Measurements from ENCODE around the gene SLC25A29.
"Not testable (repeated sequence)": the region's sequence is repeated elsewhere in the genome, so short reads cannot be mapped to it uniquely, and the experiment has no call there.

SLC25A29 gene

DNA sequence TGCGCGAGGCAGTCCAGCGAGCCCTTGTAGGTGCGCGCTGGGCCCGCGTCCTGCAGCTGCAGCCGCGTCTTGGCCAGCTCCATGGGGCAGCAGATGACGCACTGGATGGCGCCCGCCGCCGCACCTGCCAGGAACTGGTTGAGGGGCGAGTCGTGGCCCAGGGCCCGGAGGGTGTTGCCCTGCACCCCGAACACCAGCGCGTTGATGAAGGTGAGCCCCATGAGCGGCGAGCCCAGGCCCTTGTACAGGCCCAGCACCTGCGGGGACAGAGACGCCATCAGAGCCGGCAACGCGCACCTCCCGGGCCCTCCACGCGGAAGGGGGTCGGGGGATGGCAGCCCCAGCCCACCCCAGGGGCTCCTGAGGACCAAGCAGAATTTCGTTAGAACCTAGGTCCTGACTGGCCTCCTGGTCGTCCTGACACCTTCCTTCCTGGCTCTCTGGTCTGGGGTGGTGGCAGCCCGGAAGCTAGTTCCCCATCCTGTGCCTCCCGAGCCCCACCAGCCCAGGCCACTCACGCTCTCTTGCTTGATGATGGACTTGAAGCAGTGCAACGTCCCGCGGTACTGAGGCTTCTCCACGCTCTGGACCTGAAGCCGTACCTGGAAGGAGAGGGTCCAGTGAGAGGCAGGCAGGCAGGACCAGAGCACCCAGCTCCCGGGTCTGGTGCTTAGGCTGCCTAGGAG lies 13.3 kb downstream of the SLC25A29 start:
- no peak for DNase-seq

DNA sequence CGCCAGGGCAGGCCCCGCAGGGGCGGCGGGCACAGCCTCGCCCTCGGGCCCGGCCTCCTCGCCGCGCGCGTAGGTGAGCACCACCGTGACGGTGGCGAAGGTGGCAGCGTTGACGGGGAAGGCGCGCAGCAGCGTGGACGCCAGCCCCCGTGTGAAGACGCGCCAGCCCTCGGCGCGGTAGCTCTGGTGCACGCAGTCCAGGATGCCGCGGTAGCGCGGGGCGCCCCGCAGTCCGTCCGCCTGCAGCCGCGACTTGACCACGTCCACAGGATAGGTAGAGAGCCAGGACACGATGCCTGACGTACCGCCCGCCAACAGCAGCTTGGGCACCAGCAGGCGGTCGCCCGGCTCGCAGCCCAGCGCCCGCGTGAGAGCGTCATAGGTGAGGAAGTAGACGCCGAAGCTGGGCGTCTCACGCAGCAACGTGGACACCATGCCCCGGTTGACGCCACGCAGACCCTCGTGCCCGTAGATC lies 13.9 kb downstream of the SLC25A29 start:
- peak; percentile 20 for DNase-seq

DNA sequence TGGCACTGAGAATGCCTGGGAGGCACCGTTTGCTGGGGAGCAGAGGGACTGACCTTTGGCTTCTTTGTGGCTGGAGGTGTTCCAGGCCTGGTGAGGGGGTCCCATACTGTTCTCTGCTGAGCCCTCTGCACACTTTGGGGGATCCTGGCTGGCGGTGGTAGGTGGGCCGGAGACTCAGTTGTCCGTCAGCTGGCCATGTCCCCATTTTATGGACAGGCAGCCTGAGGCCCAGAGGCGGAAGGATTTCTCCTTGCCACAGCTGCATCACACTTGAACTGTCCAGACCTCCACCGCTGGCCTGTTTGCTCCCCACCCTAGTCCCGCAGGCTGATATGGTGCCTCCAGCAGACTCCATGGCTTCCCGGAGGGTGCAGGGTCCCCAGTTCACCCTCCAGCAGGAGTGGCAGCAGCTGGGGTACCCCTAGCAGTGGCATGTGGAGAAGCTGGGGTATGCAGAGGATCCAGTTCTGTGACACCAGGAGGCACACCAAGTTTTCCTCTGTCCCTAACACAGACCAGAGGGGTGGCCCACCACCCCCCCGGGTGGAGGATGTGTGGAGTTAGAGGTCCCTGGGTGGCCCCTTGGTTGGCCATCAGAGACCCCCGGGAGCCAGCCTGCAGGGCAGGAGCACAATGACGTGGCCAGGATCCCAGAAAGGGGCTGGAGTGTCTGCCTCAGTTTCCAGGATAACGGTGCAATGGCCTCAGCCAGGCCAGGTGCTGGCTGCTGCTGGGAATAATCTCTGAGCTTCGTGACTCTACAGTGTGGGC lies 14.8 kb downstream of the SLC25A29 start:
- peak; percentile 24 for DNase-seq

DNA sequence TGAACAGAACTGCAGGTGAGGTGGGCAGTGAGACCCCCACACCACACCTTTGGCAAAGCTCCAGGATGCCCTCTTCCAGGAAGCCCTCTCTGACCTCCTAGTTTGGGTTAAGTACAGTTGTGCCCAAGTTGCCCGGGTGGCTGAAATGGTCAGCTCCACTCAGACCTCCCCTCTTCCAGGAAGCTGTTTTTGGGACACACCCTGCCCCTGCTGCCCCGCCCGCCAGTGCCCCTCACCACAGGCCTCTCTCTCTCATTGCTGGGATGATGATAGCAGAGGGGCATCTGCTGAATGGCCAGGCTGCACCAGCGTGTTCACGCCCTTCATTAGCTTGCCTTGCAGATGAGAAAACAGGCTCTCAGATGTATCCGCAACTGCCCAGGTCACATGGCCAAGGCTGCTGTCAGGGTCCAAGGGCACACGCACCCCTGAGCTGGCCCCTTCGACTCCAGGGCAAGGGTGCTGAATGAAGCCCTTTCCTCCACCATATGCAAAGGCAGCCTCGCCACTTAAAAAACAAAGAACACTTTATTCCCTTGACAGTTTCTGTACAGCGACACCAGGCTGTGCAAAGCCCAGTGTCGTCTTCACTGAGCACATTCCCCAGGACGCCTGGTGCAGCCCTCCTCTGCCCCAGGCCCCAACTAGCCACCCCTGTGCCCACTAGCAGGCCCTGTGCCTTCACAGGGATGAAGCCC lies 15.5 kb downstream of the SLC25A29 start:
- peak; percentile 25 for DNase-seq

DNA sequence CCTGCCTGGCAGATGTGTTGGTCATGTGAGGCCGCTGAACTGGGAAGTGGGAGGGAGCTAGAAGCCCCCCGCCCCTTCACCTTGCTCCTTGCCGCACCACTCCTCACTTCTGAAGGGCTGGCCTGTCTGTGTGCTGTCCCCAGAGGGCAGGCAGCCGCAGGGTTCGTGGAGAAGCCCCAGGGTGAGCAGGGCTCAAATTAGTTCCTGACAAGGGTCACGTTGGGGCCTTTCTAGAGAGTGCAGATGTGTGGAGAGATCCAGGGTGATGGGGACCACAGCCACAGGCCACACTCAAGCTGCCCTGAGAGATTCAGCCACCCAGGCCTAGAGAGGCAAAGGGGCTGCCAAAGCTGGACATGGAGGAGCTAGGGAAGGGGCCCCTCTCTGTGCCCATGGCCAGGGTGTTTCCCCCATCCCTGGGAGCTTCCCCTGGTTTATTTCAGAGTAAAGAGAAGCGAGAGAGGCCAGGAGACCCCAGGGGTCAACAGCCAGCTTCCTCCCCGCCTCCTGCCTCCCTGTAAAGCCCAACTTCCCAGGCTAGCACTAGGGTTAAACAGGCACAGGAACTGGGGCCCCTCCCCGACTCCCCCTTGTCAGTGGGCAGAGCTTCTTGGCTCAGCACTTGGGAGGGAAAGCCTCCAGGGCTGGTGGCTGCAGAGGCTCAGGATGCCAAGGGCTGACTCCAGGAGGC lies 16.2 kb downstream of the SLC25A29 start:
- peak; percentile 24 for DNase-seq

DNA sequence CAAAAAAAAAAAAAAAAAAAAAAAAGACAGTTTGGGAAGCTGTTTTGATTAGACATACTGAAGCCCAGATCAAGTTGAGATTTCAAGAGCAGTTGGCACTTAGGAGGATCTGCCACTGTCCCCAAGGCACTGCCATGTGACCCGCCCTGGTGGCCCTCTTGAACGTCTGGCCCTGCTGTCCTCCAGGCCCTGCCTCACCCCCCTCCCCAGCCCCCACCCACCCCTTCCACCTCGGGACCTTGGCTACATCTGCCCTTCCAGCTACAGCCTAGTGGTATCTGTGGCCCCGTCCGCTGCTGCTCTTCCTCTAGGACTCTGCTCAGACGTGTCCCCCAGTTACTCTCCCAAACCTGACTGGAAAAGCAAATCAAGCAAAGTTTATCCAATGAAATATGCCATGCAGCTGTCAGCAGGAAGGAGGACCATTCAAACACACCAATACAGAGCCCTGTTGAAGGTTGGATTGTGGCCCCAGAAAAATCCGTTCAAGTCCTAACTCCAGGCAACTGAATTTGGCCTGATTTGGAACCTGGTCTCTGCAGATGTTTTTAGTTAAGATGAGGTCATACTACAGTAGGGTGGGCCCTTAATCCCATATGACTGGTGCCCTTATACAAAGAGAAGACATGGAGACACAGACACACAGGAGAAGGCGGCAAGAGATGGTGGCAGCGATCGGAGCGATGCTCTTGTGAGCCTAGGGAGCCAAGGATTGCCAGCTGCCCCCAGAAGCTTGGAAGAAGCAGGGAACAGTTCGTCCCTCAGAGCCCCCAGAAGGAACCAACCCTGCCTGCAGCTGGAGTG lies 17.7 kb downstream of the SLC25A29 start:
- DNase-seq = no peak

DNA sequence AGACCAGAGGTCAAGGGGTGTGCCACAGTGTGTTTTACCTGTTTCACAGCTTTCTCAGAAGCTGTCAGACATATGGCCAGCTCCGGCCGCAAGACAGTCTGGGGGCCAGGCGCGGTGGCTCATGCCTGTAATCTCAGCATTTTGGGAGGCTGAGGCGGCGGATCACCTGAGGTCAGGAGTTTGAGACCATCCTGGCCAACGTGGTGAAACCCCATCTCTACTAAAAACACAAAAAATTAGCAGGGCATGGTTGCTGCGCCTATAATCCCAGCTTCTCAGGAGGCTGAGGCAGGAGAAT lies 18.3 kb downstream of the SLC25A29 start:
- DNase-seq = not testable (repeated sequence)

DNA sequence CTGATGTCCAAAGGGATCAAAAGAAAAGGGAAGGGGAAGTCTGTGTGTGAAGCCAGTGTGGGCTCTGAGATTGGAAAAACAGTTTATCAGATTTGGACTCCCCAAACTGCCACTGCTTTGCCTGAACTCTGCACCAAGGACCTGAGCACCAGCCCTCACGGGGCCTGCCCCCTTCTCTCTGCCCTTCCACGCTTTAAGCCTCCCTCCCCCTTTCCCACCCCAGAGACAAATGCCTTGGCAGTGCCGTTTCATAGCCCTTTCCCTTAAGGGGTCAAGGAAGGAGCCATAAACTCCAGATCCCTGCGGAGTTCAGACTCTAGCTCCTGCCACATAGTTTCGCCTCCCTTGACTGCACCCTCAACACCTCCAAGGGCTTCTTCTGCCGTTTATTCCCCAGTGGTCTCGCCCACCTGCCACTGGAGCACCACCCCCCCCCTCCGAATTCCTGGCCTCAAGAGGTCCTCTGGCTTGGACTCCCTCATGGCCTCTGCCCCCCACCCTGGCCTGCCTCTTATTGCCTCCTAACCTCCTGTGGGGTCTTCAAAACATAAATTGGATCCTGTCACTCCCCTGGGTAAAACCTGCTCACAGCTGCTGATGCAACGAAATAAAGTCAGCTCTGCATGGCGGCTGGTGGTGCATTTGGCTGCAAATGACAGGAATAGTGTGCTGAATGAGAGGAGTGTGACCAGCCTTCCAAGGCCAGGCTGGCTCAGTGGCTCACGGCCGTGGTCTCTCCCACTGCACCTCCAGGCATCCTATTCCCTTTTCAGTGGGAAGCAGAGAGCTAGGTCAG lies 18.8 kb downstream of the SLC25A29 start:
- no peak for DNase-seq

DNA sequence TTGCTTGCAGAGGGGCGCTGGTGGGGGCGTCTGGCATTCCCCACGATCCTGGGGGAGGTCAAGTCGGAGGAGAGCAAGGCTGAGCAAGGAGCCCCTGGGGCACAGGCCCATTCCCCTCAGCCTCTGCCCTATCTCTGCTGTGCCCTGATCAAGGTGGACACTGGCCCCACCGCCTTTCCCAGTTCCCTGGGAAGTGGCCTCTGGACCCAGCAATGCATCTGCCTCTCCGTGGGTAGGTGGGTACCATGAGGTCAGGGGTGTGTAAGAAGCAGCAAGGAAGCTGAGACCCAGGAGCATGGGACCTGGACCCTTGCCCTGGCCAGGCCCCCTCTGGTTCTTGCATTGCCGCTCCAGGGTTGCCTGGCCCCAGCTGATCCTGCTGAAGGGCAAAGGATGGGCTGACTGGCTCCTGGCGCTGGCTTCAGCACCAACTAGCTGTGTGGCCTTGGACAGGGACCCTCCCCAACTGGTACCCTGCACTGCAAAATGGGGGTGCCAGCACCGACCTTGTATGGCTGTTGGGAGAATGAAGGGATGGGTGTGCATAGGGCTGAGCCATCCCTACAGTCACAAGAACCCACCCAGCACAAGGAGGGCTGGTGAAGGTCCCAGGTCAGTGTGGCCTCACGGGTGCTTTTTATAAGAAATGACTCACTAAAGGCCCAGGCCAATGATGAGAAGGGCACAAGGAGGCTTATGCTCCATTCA lies 19.6 kb downstream of the SLC25A29 start:
- no peak for DNase-seq

DNA sequence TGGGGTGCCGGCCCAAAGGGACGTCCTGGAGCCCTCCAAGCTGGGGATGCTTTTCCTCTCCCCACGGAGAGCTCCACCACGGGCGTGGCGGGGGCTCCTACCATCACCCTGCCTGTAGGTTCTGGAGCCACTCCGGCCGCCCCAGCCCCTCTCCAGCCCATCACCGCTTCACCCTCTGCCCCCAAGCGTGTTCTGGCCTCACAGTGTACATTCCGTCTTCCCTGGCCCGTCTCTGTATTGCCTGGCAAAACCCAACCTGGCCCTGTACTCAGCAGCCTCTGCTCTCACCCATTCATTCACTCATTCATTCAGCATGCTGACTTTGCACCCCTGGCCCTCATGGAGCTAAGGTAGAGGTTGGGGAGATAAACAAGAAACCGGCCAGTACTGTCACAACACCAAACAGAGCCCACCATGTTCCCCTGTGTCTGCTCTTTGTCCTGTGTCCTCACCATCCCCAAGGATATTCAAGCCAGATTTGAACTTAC lies 20.3 kb downstream of the SLC25A29 start:
- DNase-seq = no peak

DNA sequence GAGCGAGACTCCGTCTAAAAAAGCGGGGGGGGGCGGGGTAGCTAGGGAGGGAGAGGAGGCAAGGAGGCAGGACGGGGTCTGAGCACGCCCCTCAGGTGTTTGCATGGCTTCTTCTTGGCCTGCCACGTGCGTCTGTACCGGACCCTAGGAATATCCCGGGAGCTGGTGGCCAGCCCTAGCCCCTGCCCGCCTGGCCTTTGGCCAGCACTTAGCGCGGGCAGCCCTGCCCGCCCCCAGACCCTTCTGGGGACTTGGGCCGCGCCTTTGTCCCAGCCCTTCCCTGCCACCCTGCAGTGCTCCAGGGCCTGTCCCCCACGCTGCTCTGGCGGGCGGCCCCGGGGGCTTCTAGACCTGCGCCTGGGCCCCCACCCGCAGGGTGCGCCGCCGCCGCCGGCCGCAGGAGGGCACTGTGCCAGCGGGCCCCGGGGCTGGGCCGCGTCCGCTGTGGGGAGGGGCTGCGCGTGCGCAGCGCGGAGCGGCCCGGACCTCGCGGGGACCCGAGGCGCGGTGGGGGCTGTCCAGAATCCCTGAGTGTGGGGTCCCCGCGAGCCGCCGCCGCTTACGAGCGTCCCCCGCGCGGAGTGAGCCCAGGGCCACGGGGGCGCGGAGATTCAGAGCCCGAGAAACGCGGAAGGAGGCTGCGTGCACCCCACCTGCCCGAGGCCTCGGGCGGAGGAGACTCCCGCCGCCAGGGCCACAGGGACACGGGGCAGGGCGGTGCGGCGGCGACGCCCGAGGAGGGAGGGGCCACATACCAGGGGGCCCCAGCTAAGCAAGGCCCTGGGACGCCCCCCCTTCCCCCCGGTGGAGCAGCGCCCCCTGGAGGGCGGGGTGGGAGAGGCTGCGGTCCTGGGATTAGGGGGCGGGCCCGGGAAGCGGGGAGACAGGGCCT lies 21.0 kb downstream of the SLC25A29 start:
- peak; percentile 87 for DNase-seq

DNA sequence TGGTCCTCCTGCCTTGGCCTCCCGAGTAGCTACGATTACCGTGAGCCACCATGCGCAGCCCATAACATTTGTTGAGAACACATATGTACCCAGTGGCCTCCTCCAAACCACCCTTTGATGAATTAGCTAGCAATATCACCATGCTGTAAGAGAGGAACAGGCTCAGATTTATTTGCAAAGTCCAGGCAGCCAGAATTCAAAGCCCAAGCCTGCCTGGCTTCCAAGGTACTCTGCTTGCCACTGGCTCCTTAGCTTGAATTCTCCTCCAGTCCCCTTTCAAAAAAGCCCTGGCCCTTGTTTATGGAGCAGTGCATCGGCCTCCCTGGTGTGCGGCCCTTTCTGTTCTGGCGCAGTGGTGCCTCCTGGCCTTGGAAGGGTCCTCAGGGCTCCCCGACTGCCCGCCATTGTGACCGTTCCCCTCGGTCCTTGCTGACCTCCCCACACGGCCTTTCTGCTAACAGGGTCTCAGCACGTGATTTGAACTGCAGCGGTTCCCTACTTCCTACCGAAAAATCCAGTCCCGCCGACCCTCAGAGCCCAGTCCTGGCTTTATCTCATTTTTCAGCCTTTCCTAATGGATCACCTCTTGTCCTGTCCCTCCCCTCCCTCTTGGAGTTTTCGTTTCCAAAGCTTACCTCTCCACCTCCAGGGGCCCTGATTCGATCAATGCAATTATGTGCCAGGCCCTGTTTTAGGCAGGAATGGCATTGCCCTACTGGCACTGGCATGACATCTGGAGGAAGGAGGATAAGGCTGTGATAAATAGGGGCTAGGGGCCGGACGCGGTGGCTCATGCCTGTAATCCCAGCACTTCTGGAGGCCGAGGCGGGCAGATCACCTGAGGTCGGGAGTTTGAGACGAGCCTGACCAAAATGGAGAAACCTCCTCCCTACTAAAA lies 22.0 kb downstream of the SLC25A29 start:
- DNase-seq = no peak

DNA sequence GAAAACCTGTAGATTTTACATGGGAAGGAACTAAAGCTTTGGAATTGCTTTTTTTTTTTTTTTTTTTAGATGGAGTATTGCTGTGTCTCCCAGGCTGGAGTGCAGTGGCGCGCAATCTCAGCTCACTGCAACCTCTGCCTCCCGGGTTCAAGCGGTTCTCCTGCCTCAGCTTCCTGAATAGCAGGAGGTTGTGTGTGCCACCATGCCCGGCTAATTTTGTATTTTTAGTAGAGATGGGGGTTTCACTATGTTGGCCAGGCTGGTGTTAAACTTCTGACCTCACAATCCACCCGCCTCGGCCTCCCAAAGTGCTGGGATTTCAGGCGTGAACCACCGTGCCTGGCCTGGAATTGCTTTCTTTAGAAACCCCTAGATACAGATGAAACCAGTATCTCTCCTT lies 22.8 kb downstream of the SLC25A29 start:
- DNase-seq = not testable (repeated sequence)

DNA sequence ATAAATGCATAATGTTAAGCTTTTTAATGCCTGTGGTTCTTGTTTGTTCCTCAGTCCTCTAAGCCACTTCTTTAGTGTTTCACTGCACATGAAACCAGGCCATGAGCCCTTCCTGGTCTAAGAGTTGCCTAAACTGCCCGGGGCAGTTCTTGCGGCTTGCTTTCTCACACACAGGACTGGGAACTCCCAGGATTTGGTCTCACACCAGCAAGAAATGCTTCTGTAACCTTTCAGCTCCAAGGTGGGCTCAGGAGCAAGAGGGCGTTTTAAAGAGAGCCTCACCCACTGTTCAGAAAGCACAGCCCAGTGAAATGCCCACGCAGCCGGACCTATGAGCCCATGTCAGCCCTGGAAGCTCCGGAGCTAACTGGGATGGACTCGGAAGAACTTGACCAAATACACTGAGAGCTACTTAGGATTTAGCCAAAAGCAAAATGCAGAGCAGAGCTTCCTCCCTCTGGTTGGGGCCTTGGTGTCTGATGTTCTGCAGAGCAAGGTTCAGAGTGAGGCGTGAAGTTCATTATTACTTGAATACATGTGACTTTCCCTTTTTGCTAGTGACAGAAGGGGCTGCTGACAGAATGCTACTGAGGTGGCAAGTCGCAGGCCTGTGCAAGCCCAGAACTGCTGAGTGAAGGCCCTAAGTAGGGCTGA lies 23.4 kb downstream of the SLC25A29 start:
- DNase-seq = no peak

DNA sequence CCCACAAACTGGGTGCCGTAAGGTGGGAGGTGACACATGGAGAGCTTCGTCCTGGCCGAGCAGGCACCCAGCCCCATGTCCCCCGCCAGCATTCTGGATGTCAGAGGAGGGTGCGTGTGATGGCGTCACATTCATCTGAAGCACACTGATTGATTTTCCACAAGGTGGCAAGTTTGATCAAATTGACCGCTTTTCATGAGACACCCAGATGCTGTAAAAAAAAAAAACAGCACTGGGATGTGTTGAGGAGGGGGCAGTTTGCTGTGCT lies 24.2 kb downstream of the SLC25A29 start:
- DNase-seq = no peak

DNA sequence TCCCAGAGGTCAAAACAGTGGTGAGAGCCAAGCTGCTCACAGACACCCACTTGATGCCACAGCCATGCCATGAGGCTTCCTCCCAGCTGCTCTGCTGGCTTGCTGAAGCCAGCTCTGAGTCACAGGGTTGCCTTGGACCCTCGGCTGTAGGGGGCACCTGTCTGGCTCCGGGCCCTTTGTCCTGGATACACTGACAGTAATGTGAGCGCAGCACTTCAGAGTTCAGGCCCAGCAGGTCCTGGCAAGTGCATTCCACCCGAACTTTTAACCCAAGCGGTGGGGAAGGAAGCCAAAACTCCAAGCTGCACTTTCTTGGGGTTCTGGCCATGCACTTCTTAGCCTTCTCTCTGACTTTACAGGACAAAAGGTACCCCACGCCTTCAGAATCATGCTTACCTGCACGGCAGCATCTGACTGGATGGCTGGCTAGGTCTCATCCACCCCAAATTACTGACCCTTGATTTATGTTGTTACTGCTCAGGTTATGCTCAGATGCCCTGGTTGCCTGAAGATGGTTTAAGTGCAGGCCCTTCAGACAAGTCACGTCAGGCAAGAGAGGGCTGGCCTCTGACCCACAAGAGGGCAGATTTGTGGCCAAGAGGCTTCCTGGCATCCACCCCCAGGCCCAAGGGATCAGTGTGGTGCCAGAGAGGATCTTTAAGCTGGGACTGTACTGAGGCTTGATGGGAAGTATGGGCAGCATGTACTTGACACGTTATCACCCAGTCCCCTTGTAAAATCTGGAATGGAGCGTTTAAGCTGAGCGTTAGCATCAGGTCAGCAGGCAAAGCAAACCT lies 24.8 kb downstream of the SLC25A29 start:
- DNase-seq = no peak

DNA sequence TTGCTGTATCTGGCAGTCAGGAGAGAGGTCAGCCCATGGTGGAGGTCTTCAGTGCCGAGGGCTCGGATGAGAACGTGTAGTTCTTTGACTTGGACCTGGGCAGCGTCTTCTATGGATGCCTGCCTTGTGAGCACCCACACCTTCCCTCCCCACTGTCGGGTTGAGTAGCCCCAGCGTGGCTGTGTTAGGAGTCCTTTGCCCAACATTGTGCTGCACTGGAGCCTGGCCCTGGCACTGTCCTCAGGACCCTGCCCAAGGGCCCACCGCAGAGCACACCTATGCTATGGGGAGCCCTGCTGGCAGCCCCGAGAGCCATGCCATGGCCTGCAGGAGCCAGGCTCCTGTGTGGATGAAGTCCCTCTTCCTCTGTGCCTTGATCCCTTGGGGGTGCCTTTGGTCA lies 26.7 kb downstream of the SLC25A29 start:
- DNase-seq = no peak

DNA sequence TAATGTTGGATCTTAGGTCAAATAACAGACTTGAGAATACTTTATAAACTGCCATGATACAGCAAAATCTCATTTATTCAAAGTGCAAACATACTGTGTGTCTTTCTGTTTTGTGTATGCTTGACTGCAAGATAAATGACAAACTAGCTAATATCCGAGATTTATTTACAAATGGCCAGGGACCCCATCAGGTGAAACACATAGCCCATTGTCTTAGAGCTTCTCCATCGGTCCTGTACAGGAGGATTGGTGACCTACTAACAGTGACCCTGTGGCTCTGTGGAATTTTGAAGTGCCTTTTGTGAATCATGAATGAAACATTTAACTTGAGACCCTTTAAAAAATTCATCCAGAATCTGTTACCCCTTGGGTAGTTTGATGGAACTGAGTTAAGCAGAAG lies 27.1 kb downstream of the SLC25A29 start:
- DNase-seq = no peak
